Small intestine (tissue), 7 donors: Measurements from ENCODE around the gene ZHX3. TPM values are rescaled to one million over a fixed set of nuclear protein-coding genes. Genes with fewer than 3 reads are reported as not detected.
A peak's percentile ranks its signal among the peaks of the same experiment; 100 is the strongest.

Source experiments
- DNase-seq, 2 donors: peaks; one replicate each; pipeline versions ENCODE4 v3.0.0 to v3.0.0-alpha.2; 2013
- FAIRE-seq: peaks from 2 replicates; lab custom pipeline; 2012; peaks lifted over from hg19 to GRCh38; lab: Jason Lieb, UNC
- H3K27ac ChIP-seq, 3 donors: one replicate each; pipeline ENCODE4 v1.5.1; 2013; ENCODE audit warnings: low read length in 2 of 3, mild to moderate bottlenecking in 2 of 3, control low read depth in 1 of 3, inconsistent platforms in 1 of 3, low read depth in 1 of 3, moderate library complexity in 1 of 3
- H3K27me3 ChIP-seq, 3 donors: one replicate each; pipeline ENCODE4 v1.6.1; 2013; ENCODE audit warnings: low read length in 3 of 3, inconsistent platforms in 1 of 3; ENCODE audit not compliant: control insufficient read depth in 3 of 3, insufficient read depth in 3 of 3
- H3K36me3 ChIP-seq, 3 donors: one replicate each; pipeline ENCODE4 v1.6.1; 2013; ENCODE audit warnings: low read length in 3 of 3, inconsistent platforms in 1 of 3, low read depth in 1 of 3, mild to moderate bottlenecking in 1 of 3, moderate library complexity in 1 of 3; ENCODE audit not compliant: control insufficient read depth in 3 of 3, insufficient read depth in 2 of 3
- H3K4me1 ChIP-seq, 3 donors: one replicate each; pipeline ENCODE4 v1.6.1; 2013; ENCODE audit warnings: low read length in 2 of 3, inconsistent platforms in 1 of 3, low read depth in 1 of 3, mild to moderate bottlenecking in 1 of 3, moderate library complexity in 1 of 3; ENCODE audit not compliant: control insufficient read depth in 3 of 3, insufficient read depth in 2 of 3
- H3K4me3 ChIP-seq, 3 donors: one replicate each; pipeline ENCODE4 v1.5.1; 2013; ENCODE audit warnings: low read length in 3 of 3, control low read depth in 1 of 3, inconsistent platforms in 1 of 3, low read depth in 1 of 3, mild to moderate bottlenecking in 1 of 3, moderate library complexity in 1 of 3
- H3K9me3 ChIP-seq, 2 donors: one replicate each; pipeline ENCODE4 v1.6.1; 2013; ENCODE audit warnings: low read depth in 1 of 2, low read length in 1 of 2; ENCODE audit not compliant: control insufficient read depth in 2 of 2, insufficient read depth in 1 of 2
- WGBS, 3 donors: extraction: QIAGEN DNeasy Blood & Tissue Kit; methylation state at CpG; one replicate each; pipeline ENCODE4 v1.1.7; 2013; 5-methylcytosine and 5-hydroxymethylcytosine counted together
- polyA plus RNA-seq, 4 donors: library from polyadenylated mRNA; stranded (reverse) in 3 of 4; unstranded in 1 of 4; fragments of 200-250 nt in 3 of 4; fragments of 120-200 nt in 1 of 4; gene quantifications; one replicate each; pipeline versions ENCODE4 v1.2.1 to v1.2.3, GENCODE V29; 2013
- donor health status: healthy with polysubstance abuse.
- donor health status: control.
- donor health status: control.
- donor health status: Bipolar disorder and iron deficiency.
- donor health status: healthy.

The ZHX3 gene
- polyA plus RNA-seq, 4 donors = 6.0 to 18.3 (median 10.2) TPM

GRCh38 chr20:41364236-41364855 is 46.8 kb upstream of the ZHX3 start:
- no peak for DNase-seq
- Histone ChIP-seq H3K36me3 (peaks cover 2 to 21% (median 6%) of the 10 kb centered on the region in 3 donors), H3K4me1 (no peaks in the 10 kb centered on the region), H3K27me3 (peaks cover 9 to 36% (median 18%) of the 10 kb centered on the region in 3 donors), H3K9me3 (no peaks in the 10 kb centered on the region), H3K4me3 (no peak overlapping the region), H3K27ac (no peak overlapping the region)
- 80 to 84% (median 81%) methylated on average over 13 of the region's 13 CpGs for WGBS, 3 donors
- no peak for FAIRE-seq

- H3K9me3 ChIP-seq = no peaks in the 10 kb centered on the region
- peaks cover 2 to 26% (median 6%) of the 10 kb centered on the region in 3 donors for H3K36me3 ChIP-seq
- H3K27ac ChIP-seq = no peak overlapping the region
- peaks cover 0 to under 1% (median 0%) of the 10 kb centered on the region in 3 donors for H3K4me1 ChIP-seq
- peaks cover 9 to 36% (median 18%) of the 10 kb centered on the region in 3 donors for H3K27me3 ChIP-seq
- DNase-seq (no peak), FAIRE-seq (no peak)
- 89 to 95% (median 92%) methylated on average over 7 of the region's 7 CpGs for WGBS, 3 donors
- H3K4me3 ChIP-seq = no peak overlapping the region
Measured at GRCh38 chr20:41363601-41364000, 46.1 kb upstream of the ZHX3 start.

- H3K36me3 ChIP-seq = peaks cover 2 to 34% (median 6%) of the 10 kb centered on the region in 3 donors
- no peak overlapping the region for H3K4me3 ChIP-seq
- FAIRE-seq (no peak), DNase-seq (no peak)
- peaks cover 9 to 32% (median 14%) of the 10 kb centered on the region in 3 donors for H3K27me3 ChIP-seq
- no peaks in the 10 kb centered on the region for H3K9me3 ChIP-seq
- no peak overlapping the region for H3K27ac ChIP-seq
- whole genome bisulfite sequencing, 3 donors = 69 to 79% (median 74%) methylated on average over 5 of the region's 5 CpGs
- H3K4me1 ChIP-seq = peaks cover 0 to 5% (median 3%) of the 10 kb centered on the region in 3 donors
Measured at GRCh38 chr20:41362748-41363140, 45.2 kb upstream of the ZHX3 start.

- no peak for DNase-seq
- Histone ChIP-seq H3K36me3 (peaks cover 2 to 41% (median 6%) of the 10 kb centered on the region in 3 donors), H3K27me3 (peaks cover 8 to 25% (median 9%) of the 10 kb centered on the region in 3 donors), H3K4me1 (peaks cover 0 to 5% (median 3%) of the 10 kb centered on the region in 3 donors), H3K27ac (no peak overlapping the region), H3K9me3 (no peaks in the 10 kb centered on the region), H3K4me3 (no peak overlapping the region)
- FAIRE-seq = no peak
- 54 to 77% (median 60%) methylated on average over 43 to 45 of the region's 45 CpGs for WGBS, 3 donors
Measured at GRCh38 chr20:41361757-41362747, 44.5 kb upstream of the ZHX3 start.

- Histone ChIP-seq H3K27me3 (peaks cover 1 to 23% (median 5%) of the 10 kb centered on the region in 3 donors), H3K27ac (no peak overlapping the region), H3K4me3 (no peak overlapping the region), H3K4me1 (peaks cover 0 to 5% (median 3%) of the 10 kb centered on the region in 3 donors), H3K9me3 (no peaks in the 10 kb centered on the region), H3K36me3 (peaks cover 2 to 51% (median 9%) of the 10 kb centered on the region in 3 donors)
- DNase-seq (no peak), FAIRE-seq (no peak)
- WGBS, 3 donors = 83 to 90% (median 85%) methylated on average over 17 to 22 of the region's 22 CpGs
Measured at GRCh38 chr20:41360831-41361756, 43.6 kb upstream of the ZHX3 start.

GRCh38 chr20:41359541-41360011 is 42.0 kb upstream of the ZHX3 start:
- Histone ChIP-seq H3K27ac (no peak overlapping the region), H3K4me3 (no peak overlapping the region), H3K9me3 (no peaks in the 10 kb centered on the region), H3K36me3 (peaks cover 4 to 64% (median 12%) of the 10 kb centered on the region in 3 donors), H3K4me1 (peaks cover 0 to 5% (median 3%) of the 10 kb centered on the region in 3 donors), H3K27me3 (peaks cover 0 to 8% (median 3%) of the 10 kb centered on the region in 3 donors)
- no peak for DNase-seq
- 86 to 91% (median 89%) methylated on average over 7 to 9 of the region's 9 CpGs for WGBS, 3 donors
- no peak for FAIRE-seq

- Histone ChIP-seq H3K9me3 (no peaks in the 10 kb centered on the region), H3K27me3 (peaks cover 0 to under 1% (median 0%) of the 10 kb centered on the region in 3 donors), H3K4me1 (peaks cover 0 to 5% (median 3%) of the 10 kb centered on the region in 3 donors), H3K27ac (no peak overlapping the region), H3K36me3 (peaks cover 5 to 73% (median 12%) of the 10 kb centered on the region in 3 donors), H3K4me3 (no peak overlapping the region)
- FAIRE-seq = no peak
- 28 to 69% (median 31%) methylated on average over 7 of the region's 7 CpGs for WGBS, 3 donors
- DNase-seq = peak; percentile 64 to 74
Measured at GRCh38 chr20:41358717-41359116, 41.2 kb upstream of the ZHX3 start.
